ENCODE measurements around the gene ASPRV1.
"Not testable (repeated sequence)": the region's sequence is repeated elsewhere in the genome, so short reads cannot be mapped to it uniquely, and the experiment has no call there.

ASPRV1 gene

GRCh38 chr2:69959425-69959824, 2.0 kb downstream of the ASPRV1 start:
- DNase-seq = no peak

GRCh38 chr2:69958480-69958879, 3.0 kb downstream of the ASPRV1 start:
- DNase-seq = no peak

GRCh38 chr2:69957965-69958364, 3.5 kb downstream of the ASPRV1 start:
- DNase-seq = no peak

- no peak for DNase-seq
These were observed 4.9 kb downstream of the ASPRV1 start for GRCh38 chr2:69956475-69956979.

- DNase-seq = no peak
These were observed 6.4 kb downstream of the ASPRV1 start for GRCh38 chr2:69955029-69955428.

GRCh38 chr2:69954084-69954483, 7.3 kb downstream of the ASPRV1 start:
- no peak for DNase-seq

GRCh38 chr2:69952336-69953115, 8.9 kb downstream of the ASPRV1 start:
- no peak for DNase-seq

GRCh38 chr2:69950671-69951070, 10.8 kb downstream of the ASPRV1 start:
- not testable (repeated sequence) for DNase-seq

- DNase-seq = no peak
These were observed 11.2 kb downstream of the ASPRV1 start for GRCh38 chr2:69950241-69950640.

GRCh38 chr2:69948963-69949645, 12.3 kb downstream of the ASPRV1 start:
- no peak for DNase-seq

GRCh38 chr2:69948032-69948962, 13.1 kb downstream of the ASPRV1 start:
- no peak for DNase-seq

GRCh38 chr2:69947325-69947931, 14.0 kb downstream of the ASPRV1 start:
- no peak for DNase-seq

- DNase-seq = peak; percentile 59
These were observed 14.8 kb downstream of the ASPRV1 start for GRCh38 chr2:69946351-69947324.

- no peak for DNase-seq
These were observed 15.5 kb downstream of the ASPRV1 start for GRCh38 chr2:69945941-69946340.

- DNase-seq = no peak
These were observed 16.0 kb downstream of the ASPRV1 start for GRCh38 chr2:69945441-69945840.

- no peak for DNase-seq
These were observed 16.7 kb downstream of the ASPRV1 start for GRCh38 chr2:69944756-69945155.

GRCh38 chr2:69943843-69944525, 17.4 kb downstream of the ASPRV1 start:
- no peak for DNase-seq

GRCh38 chr2:69943000-69943842, 18.2 kb downstream of the ASPRV1 start:
- no peak for DNase-seq

- no peak for DNase-seq
These were observed 20.7 kb downstream of the ASPRV1 start for GRCh38 chr2:69940691-69941090.

- no peak for DNase-seq
These were observed 21.7 kb downstream of the ASPRV1 start for GRCh38 chr2:69939722-69940121.

Data from stimulated activated CD8-positive, alpha-beta memory T cell treated with anti-CD3 and anti-CD28 coated beads, Interleukin-4, amount 100 ng/mL, for 48 hours (primary cell).